Activated naive CD4-positive, alpha-beta T cell treated with anti-CD3 and anti-CD28 coated beads, Interleukin-2, amount 10 ng/mL, durations not matched to agents 5 hours and 36 hours (primary cell): ENCODE data around the gene SYNJ2. TPM values are rescaled to one million over a fixed set of nuclear protein-coding genes. Genes with fewer than 3 reads are reported as not detected.

Source experiments
- total RNA-seq, 2 experiments: library from RNA; stranded (reverse); gene quantifications; one replicate each; pipeline ENCODE4 v1.2.3, GENCODE V29; 2021

Gene SYNJ2
- 10 to 100 TPM; 31.7 to 32.0 TPM for total RNA-seq

DNA sequence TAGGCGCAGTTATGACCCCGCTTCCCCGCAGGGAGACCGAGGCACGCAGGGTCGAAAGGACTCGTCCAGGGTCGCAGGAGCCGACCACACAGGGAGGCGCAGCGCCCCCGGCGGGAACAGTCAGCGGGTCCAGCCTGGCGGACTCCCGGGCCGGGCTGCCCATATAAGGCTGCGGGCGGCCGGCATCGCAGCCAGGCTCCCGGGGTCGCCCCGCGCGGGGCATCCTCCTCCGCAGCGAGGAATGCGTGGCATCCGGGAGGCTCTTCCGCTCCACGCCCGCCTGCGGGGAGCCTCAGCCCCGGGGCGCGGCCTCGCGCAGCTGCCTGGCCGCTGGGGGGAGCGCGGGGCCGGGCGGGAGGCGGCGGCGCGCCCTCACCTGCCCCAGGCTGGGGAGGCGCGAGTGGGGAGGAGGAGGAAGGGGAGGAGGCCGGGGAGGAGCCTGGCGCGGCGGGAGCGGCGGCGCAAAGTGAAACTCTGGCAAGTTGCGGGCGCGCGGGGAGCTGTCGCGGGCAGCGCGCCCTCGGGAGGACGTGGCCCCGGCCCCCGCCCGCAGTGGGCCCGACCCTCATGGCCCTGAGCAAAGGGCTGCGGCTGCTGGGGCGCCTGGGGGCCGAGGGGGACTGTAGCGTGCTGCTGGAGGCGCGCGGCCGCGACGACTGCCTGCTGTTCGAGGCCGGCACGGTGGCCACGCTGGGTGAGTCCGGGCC, at the start of gene SYNJ2:
Gene SYNJ2, plus strand, starts transcription at position 469 of the 707 bp plus-strand sequence. Its CDS starts 99 bp downstream, at position 568.

Other genes with a start within 250 kb of the SYNJ2 start
- gene SNX9, start 158.6 kb upstream of the SYNJ2 start, total RNA-seq: 10 to 100 TPM; 18.3 to 20.4 TPM
- 1 to 10 TPM; 6.7 to 7.1 TPM for gene SERAC1, start 186.4 kb downstream of the SYNJ2 start, total RNA-seq
- 10 to 100 TPM; 19.8 to 20.3 TPM for gene GTF2H5, start 186.5 kb downstream of the SYNJ2 start, total RNA-seq